Measurements from ENCODE around the gene COA8.

DNA sequence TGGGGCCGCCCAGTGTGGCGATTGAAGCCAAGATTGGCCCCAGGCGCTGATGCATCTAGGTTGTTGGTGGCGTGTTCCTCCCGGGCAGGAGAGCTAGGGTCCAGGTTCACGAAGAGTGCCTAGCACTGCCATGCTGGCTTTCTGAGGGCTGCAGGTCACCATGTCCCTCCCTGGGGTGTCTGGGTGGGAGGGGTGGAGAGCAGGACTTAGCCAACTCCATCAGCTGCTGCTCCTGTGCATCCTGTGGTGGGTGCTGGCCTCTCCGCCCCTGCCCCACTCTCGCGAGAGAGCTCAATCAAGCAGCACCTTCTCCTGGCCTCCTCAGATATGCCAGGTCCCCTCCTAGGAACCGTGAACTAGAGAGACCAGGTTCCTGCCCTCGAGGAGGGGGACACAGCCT, 31.9 kb upstream of the COA8 start:
- TF ChIP-seq POLR2A (IDR thresholded peaks at IDR 0.05), result no peak
- TF ChIP-seq, protein P1, sequence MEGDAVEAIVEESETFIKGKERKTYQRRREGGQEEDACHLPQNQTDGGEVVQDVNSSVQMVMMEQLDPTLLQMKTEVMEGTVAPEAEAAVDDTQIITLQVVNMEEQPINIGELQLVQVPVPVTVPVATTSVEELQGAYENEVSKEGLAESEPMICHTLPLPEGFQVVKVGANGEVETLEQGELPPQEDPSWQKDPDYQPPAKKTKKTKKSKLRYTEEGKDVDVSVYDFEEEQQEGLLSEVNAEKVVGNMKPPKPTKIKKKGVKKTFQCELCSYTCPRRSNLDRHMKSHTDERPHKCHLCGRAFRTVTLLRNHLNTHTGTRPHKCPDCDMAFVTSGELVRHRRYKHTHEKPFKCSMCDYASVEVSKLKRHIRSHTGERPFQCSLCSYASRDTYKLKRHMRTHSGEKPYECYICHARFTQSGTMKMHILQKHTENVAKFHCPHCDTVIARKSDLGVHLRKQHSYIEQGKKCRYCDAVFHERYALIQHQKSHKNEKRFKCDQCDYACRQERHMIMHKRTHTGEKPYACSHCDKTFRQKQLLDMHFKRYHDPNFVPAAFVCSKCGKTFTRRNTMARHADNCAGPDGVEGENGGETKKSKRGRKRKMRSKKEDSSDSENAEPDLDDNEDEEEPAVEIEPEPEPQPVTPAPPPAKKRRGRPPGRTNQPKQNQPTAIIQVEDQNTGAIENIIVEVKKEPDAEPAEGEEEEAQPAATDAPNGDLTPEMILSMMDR (IDR thresholded peaks at IDR 0.05), result no peak
